ENCODE data around the gene FHIT.

- TF ChIP-seq, protein P1, sequence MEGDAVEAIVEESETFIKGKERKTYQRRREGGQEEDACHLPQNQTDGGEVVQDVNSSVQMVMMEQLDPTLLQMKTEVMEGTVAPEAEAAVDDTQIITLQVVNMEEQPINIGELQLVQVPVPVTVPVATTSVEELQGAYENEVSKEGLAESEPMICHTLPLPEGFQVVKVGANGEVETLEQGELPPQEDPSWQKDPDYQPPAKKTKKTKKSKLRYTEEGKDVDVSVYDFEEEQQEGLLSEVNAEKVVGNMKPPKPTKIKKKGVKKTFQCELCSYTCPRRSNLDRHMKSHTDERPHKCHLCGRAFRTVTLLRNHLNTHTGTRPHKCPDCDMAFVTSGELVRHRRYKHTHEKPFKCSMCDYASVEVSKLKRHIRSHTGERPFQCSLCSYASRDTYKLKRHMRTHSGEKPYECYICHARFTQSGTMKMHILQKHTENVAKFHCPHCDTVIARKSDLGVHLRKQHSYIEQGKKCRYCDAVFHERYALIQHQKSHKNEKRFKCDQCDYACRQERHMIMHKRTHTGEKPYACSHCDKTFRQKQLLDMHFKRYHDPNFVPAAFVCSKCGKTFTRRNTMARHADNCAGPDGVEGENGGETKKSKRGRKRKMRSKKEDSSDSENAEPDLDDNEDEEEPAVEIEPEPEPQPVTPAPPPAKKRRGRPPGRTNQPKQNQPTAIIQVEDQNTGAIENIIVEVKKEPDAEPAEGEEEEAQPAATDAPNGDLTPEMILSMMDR (IDR thresholded peaks at IDR 0.05) = no peak
- TF ChIP-seq POLR2A (IDR thresholded peaks at IDR 0.05) = no peak
Measured at GRCh38 chr3:60064210-60065178, 1186.8 kb downstream of the FHIT start.
